GM12872 (cell line): Measurements from ENCODE around the gene IQCB1.

Source experiments
- CTCF ChIP-seq: IDR thresholded peaks from 3 replicates; pipeline ENCODE4 v1.5.1; 2011; ENCODE audit warnings: low read depth, mild to moderate bottlenecking, low read length, moderate library complexity; ENCODE audit not compliant: insufficient read depth

IQCB1 gene

GRCh38 chr3:121822973-121823372, 11.9 kb downstream of the IQCB1 start:
- no peak for TF ChIP-seq CTCF

DNA sequence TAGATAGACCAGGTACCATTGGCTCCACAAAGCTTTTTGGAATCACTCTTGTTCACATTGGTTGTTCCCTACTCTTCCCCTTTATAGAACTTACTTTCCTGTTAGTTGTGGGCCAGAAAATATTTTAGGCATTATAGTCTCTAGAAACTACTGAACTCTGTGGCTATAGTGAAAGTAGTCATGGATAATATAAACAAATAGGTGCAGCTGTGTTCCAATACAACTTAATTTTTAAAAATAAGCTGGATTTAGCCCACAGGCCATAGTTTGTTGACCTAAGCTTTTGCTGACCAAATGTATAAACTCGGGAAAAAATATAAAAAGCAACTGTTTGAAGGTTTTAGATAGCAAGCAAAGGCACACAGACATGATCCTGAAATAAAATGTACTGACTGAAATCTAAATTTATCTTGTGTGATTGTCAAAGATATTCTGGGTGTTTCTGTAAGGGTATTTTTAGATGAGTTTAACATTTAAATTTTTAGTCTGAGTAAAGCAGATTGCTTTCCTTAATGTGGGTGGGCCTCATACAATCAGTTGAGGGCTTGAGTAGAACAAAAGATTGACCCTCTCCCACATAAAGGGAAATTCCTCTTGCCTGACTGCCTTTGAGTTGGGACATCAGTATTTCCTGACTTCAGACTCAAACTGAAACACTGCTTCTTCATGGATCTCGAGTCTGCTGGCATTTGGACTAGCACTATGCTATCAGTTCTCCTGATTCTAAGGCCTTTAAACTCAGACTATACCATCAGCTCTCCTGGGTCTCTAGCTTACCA, 13.2 kb downstream of the IQCB1 start:
- no peak for TF ChIP-seq CTCF

GRCh38 chr3:121819236-121819635, 15.6 kb downstream of the IQCB1 start:
- no peak for TF ChIP-seq CTCF

DNA sequence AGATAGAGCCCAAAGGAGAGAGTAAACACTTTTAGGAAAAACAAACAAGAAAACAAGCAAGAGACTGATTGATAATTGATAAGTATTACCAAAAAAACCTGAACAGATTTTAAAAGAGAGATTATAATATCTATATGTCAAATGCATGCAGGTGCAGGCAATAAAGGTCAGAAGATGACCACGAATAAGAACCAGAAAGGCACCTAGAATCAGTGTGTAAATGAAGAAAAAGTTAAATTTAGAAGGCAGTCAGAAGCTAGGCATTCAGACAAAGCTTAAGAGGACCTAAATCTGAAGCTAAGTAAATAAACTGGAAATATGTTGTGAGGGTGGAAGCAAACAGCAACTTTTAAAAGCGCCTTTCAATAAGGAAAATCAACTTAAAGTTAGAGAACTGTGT, 16.3 kb downstream of the IQCB1 start:
- TF ChIP-seq CTCF = no peak

GRCh38 chr3:121817753-121818152, 17.1 kb downstream of the IQCB1 start:
- no peak for TF ChIP-seq CTCF

DNA sequence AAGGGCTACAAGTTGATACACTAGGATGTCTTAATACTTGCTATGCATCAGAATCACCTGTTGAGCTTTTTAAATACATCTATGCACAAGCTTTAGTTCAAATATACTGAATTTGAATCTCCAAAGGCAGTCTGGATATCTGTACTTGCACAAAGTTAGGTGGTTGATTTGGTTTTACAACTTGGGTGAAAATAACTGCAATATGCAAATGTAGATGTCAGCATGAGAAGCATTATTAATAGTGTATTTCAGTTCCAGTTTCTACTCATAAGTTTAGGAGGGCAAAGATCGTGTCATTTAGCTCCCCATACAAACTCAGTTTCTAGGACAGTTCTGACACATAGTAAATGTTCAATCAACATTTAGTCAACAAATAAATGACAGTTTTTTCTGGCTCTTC, 25.6 kb downstream of the IQCB1 start:
- no peak for TF ChIP-seq CTCF

GRCh38 chr3:121803771-121804320, 31.0 kb downstream of the IQCB1 start:
- TF ChIP-seq CTCF = no peak
